HG03571 (cell line): ENCODE results near the gene OOSP3.

Source experiments
- ATAC-seq: cut with Tn5 transposase; IDR thresholded peaks from one replicate; pipeline ENCODE4 v1.9.1; 2021; ENCODE audit not compliant: unreplicated experiment

The OOSP3 gene

DNA sequence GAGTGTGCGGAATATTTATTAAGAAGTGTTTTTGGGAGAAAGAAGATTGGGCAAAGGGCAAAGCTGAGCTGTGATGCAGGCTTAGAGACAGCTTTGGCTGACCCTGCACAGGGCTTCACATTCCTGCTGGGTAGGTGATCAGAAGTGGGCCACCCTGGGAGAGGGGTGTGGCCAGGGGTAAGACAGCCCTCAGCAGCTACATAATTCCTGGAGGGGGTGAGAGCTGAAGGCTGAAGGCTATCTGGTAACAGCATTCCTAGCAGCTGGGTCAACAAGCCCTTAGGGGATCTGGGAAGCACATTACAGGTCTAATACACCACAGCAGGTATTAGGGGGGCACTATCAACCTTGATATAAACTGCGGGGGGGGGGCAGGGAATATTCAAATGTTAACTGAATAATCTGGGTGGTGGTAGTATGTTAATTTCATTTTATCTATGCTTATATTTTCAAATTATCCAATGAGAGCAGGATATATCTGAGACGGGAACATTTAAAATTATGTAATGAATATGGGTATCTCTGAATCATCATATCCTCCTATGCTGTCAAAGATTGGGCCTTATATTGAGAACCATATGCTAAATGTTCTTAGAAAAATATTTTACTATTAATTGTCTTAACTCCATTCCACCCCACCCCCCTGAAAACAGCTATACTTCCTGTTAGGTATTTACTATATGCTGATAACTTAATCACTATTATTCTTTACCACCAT lies 65.6 kb downstream of the OOSP3 start:
- ATAC-seq = no peak

DNA sequence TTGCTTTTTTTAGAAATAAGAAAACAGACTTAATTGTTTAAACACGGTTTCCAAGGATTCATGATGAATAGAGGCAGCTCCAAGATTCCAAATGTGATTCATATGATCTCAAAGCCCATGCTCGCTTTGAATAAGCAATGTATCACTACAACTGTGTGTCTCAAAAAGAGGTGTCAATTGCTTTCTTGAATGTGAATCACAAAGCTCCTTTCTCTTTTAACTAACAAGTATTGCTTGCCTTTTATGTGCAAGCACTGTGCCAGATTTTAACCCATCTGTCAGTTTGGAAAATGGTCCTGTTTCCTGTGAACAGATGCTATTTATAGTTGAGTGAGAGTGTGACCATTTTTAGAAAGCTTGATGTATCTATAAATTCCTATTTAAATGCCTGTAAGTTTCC lies 66.1 kb downstream of the OOSP3 start:
- ATAC-seq = no peak
